Measurements from ENCODE around the gene PSMF1. TPM values are rescaled to one million over a fixed set of nuclear protein-coding genes. Genes with fewer than 3 reads are reported as not detected.
A peak's percentile ranks its signal among the peaks of the same experiment; 100 is the strongest.

PSMF1 gene
- polyA plus RNA-seq, 3 donors = 134 to 151 (median 151) TPM

GRCh38 chr20:1155342-1155741 lies 36.9 kb downstream of the PSMF1 start:
- no peak for DNase-seq

GRCh38 chr20:1160496-1160895 lies 42.1 kb downstream of the PSMF1 start:
- DNase-seq = no peak

GRCh38 chr20:1160991-1161390 lies 42.6 kb downstream of the PSMF1 start:
- DNase-seq = no peak

GRCh38 chr20:1163105-1163504 lies 44.7 kb downstream of the PSMF1 start:
- no peak for DNase-seq

- DNase-seq = no peak
Measured at GRCh38 chr20:1163653-1164052, 45.3 kb downstream of the PSMF1 start.

- no peak for DNase-seq
Measured at GRCh38 chr20:1164871-1165270, 46.5 kb downstream of the PSMF1 start.

GRCh38 chr20:1165521-1165920 lies 47.1 kb downstream of the PSMF1 start:
- DNase-seq = no peak

- no peak for DNase-seq
Measured at GRCh38 chr20:1165941-1166340, 47.5 kb downstream of the PSMF1 start.

GRCh38 chr20:1166948-1167720 lies 48.7 kb downstream of the PSMF1 start:
- no peak for DNase-seq

- DNase-seq = no peak
Measured at GRCh38 chr20:1169224-1169623, 50.8 kb downstream of the PSMF1 start.

- peak; percentile 51 for DNase-seq
Measured at GRCh38 chr20:1171461-1172093, 53.2 kb downstream of the PSMF1 start.

- DNase-seq = no peak
Measured at GRCh38 chr20:1173698-1174097, 55.3 kb downstream of the PSMF1 start.

GRCh38 chr20:1174787-1175186 lies 56.4 kb downstream of the PSMF1 start:
- DNase-seq = no peak

GRCh38 chr20:1177680-1178079 lies 59.3 kb downstream of the PSMF1 start:
- no peak for DNase-seq

- no peak for DNase-seq
Measured at GRCh38 chr20:1178103-1178502, 59.7 kb downstream of the PSMF1 start.

GRCh38 chr20:1178623-1179022 lies 60.2 kb downstream of the PSMF1 start:
- no peak for DNase-seq

- no peak for DNase-seq
Measured at GRCh38 chr20:1180949-1181348, 62.5 kb downstream of the PSMF1 start.

- no peak for DNase-seq
Measured at GRCh38 chr20:1182106-1182505, 63.7 kb downstream of the PSMF1 start.

GRCh38 chr20:1183153-1183552 lies 64.8 kb downstream of the PSMF1 start:
- no peak for DNase-seq

GRCh38 chr20:1184260-1184637 lies 65.8 kb downstream of the PSMF1 start:
- DNase-seq = no peak

- no peak for DNase-seq
Measured at GRCh38 chr20:1184638-1185315, 66.4 kb downstream of the PSMF1 start, which contains the start of gene TMEM74B. Gene TMEM74B (minus strand): TSS chr20:1184981. CDS start chr20:1183801, 1,180 bp downstream.

GRCh38 chr20:1185316-1185741 lies 66.9 kb downstream of the PSMF1 start:
- DNase-seq = no peak

- DNase-seq = peak; percentile 41
Measured at GRCh38 chr20:1185790-1186334, 67.5 kb downstream of the PSMF1 start.
